ENCODE results near the gene SLC12A5. TPM values are rescaled to one million over a fixed set of nuclear protein-coding genes. Genes with fewer than 3 reads are reported as not detected.

The SLC12A5 gene
- total RNA-seq, 4 donors from 2014 or later: not detected

GRCh38 chr20:46074006-46074405 is 45.0 kb downstream of the SLC12A5 start:
- Histone ChIP-seq H3K9me3 (no peaks in the 10 kb centered on the region), H3K36me3 (peaks cover 0 to 73% (median 17%) of the 10 kb centered on the region in 3 donors), H3K27me3 (no peaks in the 10 kb centered on the region), H3K4me1 (peaks cover 0 to 7% (median 0%) of the 10 kb centered on the region in 3 donors), H3K4me3 (no peak overlapping the region), H3K27ac (no peak overlapping the region)
- TF ChIP-seq CTCF (IDR thresholded peaks at IDR 0.05) (no peak), POLR2A (IDR thresholded peaks at IDR 0.05) (no peak)
- intact Hi-C loops (cut with DNase I): no loop called here
- WGBS, 2 donors: 70 to 100% methylated on average over 2 to 3 of the region's 3 CpGs
- DNase-seq: no peak

- Histone ChIP-seq H3K4me1 (peaks cover 0 to 21% (median 0%) of the 10 kb centered on the region in 3 donors), H3K27me3 (no peaks in the 10 kb centered on the region), H3K4me3 (no peak overlapping the region), H3K36me3 (peaks cover 0 to 64% (median 14%) of the 10 kb centered on the region in 3 donors), H3K27ac (no peak overlapping the region), H3K9me3 (no peaks in the 10 kb centered on the region)
- TF ChIP-seq CTCF (IDR thresholded peaks at IDR 0.05): no peak
- TF ChIP-seq POLR2A (IDR thresholded peaks at IDR 0.05): no peak
- DNase-seq: no peak
- WGBS, 2 donors: 86 to 89% methylated on average over 7 of the region's 7 CpGs
- intact Hi-C loops (cut with DNase I): no loop called here
These were observed 47.8 kb downstream of the SLC12A5 start for GRCh38 chr20:46076806-46077205.

GRCh38 chr20:46077642-46078305 is 48.8 kb downstream of the SLC12A5 start:
- intact Hi-C loops (cut with DNase I): no loop called here
- TF ChIP-seq POLR2A (IDR thresholded peaks at IDR 0.05): no peak
- no peak for TF ChIP-seq CTCF (IDR thresholded peaks at IDR 0.05)
- WGBS, 2 donors: 82 to 92% methylated on average over 7 to 8 of the region's 8 CpGs
- H3K4me3 ChIP-seq: no peak overlapping the region
- H3K27me3 ChIP-seq: no peaks in the 10 kb centered on the region
- peaks cover 0 to 25% (median 3%) of the 10 kb centered on the region in 3 donors for H3K4me1 ChIP-seq
- no peak for DNase-seq
- no peak overlapping the region for H3K27ac ChIP-seq
- no peaks in the 10 kb centered on the region for H3K9me3 ChIP-seq
- H3K36me3 ChIP-seq: peaks cover 0 to 64% (median 14%) of the 10 kb centered on the region in 3 donors

- no peaks in the 10 kb centered on the region for H3K9me3 ChIP-seq
- TF ChIP-seq POLR2A (IDR thresholded peaks at IDR 0.05): no peak
- TF ChIP-seq CTCF (IDR thresholded peaks at IDR 0.05): no peak
- no peak overlapping the region for H3K4me3 ChIP-seq
- no peak for DNase-seq
- intact Hi-C loops (cut with DNase I): no loop called here
- no peaks in the 10 kb centered on the region for H3K27me3 ChIP-seq
- H3K36me3 ChIP-seq: peaks cover 0 to 57% (median 14%) of the 10 kb centered on the region in 3 donors
- 82 to 86% methylated on average over 6 to 7 of the region's 7 CpGs for WGBS, 2 donors
- H3K27ac ChIP-seq: no peak overlapping the region
- H3K4me1 ChIP-seq: peaks cover 0 to 37% (median 10%) of the 10 kb centered on the region in 3 donors
These were observed 49.9 kb downstream of the SLC12A5 start for GRCh38 chr20:46078954-46079353.

GRCh38 chr20:46081074-46081473 is 52.1 kb downstream of the SLC12A5 start:
- TF ChIP-seq POLR2A (IDR thresholded peaks at IDR 0.05) (no peak), CTCF (IDR thresholded peaks at IDR 0.05) (no peak)
- intact Hi-C loops (cut with DNase I): no loop called here
- peaks cover 0 to 36% (median 5%) of the 10 kb centered on the region in 3 donors for H3K36me3 ChIP-seq

More at GRCh38 chr20:46081074-46081473, 52.1 kb downstream of the SLC12A5 start:
- H3K27ac ChIP-seq: no peak overlapping the region
- H3K4me1 ChIP-seq: peaks cover 10 to 58% (median 23%) of the 10 kb centered on the region in 3 donors
- H3K9me3 ChIP-seq: no peaks in the 10 kb centered on the region
- H3K27me3 ChIP-seq: no peaks in the 10 kb centered on the region
- DNase-seq: no peak
- 85 to 88% methylated on average over 1 of the region's 1 CpG for WGBS, 2 donors
- H3K4me3 ChIP-seq: no peak overlapping the region
